Activated CD4-positive, alpha-beta T cell treated with anti-CD3 and anti-CD28 coated beads, Interleukin-10, Interleukin-2, amounts not matched to agents 100 ng/mL and 50 ng/mL, durations not matched to agents 16 hours and 8 hours (primary cell): Measurements from ENCODE around the gene CMC1.

Experiments
- DNase-seq: peaks from one replicate; pipeline ENCODE4 v3.0.0-alpha.2; 2020

CMC1 gene

GRCh38 chr3:28308196-28308595, 66.8 kb downstream of the CMC1 start:
- DNase-seq = no peak

DNA sequence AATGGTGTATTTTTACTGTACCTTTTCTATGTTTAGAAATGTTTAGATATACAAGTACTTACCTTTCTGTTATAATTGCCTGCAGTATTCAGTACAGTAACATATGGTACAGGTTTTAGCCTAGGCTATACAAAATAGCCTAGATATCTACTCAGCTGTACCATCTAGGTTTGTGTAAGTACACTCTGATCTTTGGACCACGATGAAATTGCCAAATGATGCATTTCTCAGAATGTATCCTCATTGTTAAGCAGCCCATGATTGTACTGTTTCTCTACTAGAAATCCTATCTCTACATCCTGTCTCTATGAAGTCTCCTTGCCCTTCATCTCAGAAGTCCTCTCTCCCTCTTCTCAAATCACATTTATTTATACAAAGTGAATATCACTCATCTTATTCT, 74.3 kb downstream of the CMC1 start:
- no peak for DNase-seq

GRCh38 chr3:28316226-28316625, 74.8 kb downstream of the CMC1 start:
- no peak for DNase-seq

GRCh38 chr3:28317438-28318022, 76.1 kb downstream of the CMC1 start:
- DNase-seq = peak; percentile 67

DNA sequence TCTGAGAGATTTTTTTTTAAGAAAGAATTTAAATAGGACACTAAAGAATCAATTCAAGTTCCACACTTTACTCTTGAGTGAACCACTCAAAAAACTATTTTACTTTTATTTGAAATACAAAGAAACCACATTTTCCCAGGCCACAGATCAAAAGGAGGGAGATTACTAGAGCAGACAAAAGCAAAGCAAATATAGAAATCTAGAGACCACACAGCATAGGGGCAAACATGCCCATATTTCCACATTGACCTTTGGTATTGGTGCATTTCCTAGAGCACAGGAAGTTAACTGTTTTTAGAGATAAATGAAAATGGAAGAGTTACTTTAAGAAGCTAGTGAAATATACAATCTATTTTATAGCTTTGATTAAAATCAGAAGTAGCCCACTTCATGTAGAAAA, 79.6 kb downstream of the CMC1 start:
- no peak for DNase-seq

DNA sequence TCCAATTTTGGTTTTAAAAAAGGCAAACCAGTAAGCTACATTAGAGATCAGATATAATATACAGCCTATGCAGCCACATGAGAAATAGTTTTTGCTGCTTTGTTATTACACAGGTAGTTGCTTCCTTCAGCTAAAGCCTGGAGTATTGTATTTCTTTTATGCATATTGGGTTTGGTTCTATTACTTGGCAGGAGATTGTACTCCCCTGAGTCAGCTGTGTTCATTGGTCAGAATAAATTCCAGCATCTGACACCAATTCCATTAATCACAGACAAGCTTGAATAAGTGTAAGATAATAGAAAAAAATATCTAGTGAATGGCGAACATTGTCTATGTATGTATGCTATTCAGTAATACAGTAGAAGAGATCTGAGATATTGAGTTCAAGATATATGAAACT, 81.0 kb downstream of the CMC1 start:
- no peak for DNase-seq

DNA sequence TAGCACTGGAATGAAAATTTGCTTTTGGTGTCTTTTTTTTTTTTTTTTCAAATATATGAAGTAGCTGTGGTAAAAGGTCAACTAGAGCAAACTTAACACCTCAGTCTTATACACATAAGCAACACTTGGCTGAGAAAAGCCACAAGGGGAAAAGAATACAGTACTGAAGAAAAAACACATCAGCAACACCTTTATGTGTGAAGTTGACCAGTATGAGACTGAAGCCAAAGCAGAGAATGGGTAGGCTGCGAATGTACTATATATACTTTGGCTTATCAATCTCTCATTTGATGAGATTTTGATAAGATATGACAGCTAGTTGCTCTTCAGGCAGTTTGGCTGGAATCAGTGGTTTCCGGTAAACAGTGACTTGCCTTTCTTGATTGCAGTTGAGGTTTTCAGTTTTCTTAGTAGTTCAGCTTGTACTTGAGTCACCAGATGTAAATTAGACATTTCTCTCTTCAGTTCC, 85.1 kb downstream of the CMC1 start:
- DNase-seq = peak; percentile 90

DNA sequence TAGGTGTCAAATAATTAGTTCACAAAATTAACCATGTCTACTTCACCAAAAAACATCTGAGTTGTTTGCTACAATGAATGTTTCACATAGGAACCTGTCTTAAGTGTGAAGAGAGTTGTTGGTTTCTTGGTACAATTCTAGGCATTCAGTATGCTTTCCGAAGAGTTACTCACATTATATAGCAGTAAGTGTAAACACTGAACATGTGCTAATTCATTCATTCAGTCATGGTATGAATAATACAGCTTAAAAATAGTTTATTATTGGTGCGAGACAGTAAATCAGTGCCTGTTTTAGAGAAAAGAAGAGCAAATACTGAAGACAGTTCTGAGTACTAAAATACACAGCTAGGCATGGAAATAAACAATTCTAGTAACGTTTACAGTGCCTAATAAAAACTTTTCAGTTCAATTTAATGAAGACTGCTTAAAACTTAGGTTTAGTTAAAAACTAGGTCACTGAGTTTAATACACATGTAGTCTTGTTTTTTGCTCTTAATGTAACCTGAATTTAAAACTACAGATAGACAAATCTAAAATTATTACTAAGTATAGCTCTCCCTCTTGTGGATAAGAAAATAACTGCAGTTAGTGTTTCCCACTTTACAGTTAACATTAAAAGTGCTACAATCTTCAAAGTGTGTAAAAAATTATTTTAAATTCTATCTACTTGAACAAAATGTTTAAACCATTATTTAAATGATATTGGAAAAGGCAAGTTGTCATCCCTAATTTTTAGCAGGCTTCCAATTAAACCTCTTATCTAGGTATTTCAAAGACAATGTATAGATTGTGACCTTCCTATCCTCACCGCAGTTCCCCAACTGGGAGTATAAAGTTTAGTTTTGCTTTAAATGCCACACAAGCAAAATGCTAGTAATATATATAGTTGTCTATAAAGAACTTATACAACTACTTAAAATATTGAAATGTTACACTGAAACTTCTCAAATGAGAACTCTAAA, 87.1 kb downstream of the CMC1 start:
- DNase-seq = peak; percentile 49

GRCh38 chr3:28334552-28334951, 93.1 kb downstream of the CMC1 start:
- DNase-seq = no peak

DNA sequence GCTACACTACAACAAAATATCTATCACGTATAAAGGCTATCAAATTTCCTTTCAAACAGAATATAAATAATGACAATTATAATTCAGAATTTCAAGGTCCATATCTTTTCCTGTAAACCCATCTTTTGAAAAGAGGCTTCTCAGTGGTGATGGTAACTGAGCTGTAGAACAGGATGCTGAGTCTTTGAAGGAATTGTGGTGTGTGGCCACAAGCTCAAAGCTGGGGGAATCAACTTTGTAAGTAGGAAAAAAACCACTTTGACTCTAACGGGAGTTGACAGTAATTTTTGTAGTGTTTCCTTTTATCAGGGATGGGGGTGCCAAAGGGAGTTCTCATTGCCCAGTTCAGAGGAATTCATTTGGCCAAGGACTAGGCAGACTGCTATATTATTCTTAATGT, 93.8 kb downstream of the CMC1 start:
- no peak for DNase-seq

GRCh38 chr3:28337230-28337629, 95.8 kb downstream of the CMC1 start:
- DNase-seq = no peak

DNA sequence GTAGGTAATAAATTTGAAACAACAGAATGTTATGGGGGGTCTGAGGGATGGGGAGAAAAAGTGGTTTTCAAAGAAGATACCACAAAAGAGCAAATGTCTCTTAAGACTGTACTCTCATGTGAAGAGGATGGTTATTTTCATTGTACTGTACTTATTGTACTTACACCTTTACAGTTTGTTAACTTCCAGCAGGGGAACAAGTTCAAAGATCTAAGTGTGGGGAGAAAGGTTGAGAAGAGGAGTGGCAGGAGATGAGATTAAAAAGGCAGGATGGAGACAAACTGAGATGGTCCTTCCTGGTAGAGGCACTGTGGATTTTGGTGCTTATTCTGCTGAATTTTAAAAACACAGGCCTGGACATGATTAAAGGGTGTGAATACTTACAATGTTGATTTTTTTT, 101.7 kb downstream of the CMC1 start:
- DNase-seq = no peak

GRCh38 chr3:28345690-28346089, 104.3 kb downstream of the CMC1 start:
- DNase-seq = no peak

- DNase-seq = no peak
These were observed 106.2 kb downstream of the CMC1 start for GRCh38 chr3:28347374-28348264.

GRCh38 chr3:28348265-28348628, 106.8 kb downstream of the CMC1 start:
- no peak for DNase-seq

DNA sequence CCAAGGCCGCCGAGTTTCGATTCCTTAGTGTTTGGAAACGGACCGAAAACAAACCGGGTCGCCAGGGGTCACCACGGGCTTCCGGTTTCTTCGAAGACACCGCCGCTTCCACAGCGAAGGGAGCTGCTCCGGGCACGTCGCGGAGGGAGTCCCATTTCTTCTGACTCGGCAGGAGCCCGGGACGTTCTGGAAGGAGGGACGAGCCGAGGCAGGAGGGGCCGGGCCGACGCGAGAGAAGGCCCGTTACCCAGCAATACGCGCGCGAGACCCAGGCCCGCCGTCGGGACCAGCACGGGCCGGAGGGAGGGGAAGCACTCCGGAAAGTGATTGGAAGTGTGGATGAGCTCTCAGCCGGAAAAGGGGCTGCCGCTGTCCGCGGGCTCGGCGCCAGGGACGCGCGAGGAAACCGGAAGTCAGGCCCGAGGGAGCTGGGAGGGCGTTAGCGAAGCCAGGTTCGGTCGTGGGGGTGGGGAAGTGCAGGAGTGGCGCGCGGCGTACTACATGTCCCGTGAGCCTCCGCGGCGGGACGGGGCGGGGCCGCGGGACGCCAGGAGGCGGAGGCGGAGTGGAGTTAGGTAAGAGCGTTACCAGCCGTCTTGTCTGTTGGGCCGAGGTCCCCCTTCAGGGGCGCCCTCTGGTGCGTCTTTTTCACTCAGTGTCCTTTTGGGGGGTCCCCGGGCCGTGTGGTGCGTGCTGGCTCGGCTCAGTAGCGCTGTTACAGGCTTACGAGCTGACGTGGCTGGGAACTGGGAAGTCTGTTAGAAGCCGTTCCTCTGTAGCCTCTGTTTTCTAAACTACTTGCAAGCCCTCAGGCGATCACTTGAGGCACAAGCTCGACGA, 107.4 kb downstream of the CMC1 start, which contains the start of the genes AZI2 and ZCWPW2:
Gene AZI2 (minus strand): TSS at position 196 of the 840 bp plus-strand sequence. CDS start 8,207 bp downstream, outside the sequence.
Gene ZCWPW2 (plus strand): TSS at position 93 of the 840 bp plus-strand sequence. CDS start 64,348 bp downstream, outside the sequence.
- DNase-seq = peak; percentile 94

- no peak for DNase-seq
These were observed 108.1 kb downstream of the CMC1 start for GRCh38 chr3:28349469-28350000.
